HEK293 (cell line): ENCODE data around the gene FCMR.

ENCODE experiments used
- CTCF ChIA-PET: fragments of 350-600 bp; formaldehyde crosslinking; extraction: SDS; loops from one replicate; lab custom pipeline; 2021; ENCODE audit warnings: antibody characterized with exemption; lab: Yijun Ruan, JAX
- POLR2A ChIA-PET: fragments of 300-600 bp; formaldehyde crosslinking; extraction: SDS; loops from one replicate; lab custom pipeline; 2020; ENCODE audit warnings: antibody characterized with exemption, inconsistent platforms; lab: Yijun Ruan, JAX
- H3K27ac ChIP-seq: fragments of 200-500 bp; sonication (Bioruptor generic); 2 replicates; pipeline ENCODE4 v1.5.1; 2014; ENCODE audit warnings: low read depth, low read length, control low read depth, inconsistent platforms; ENCODE audit errors: extremely low read depth
- H3K36me3 ChIP-seq, 2 experiments: fragments of 200-500 bp in 1 of 2; sonication (Bioruptor generic) in 1 of 2; 1 replicate in 1 of 2; 2 replicates in 1 of 2; pipeline ENCODE4 v1.5.1; 2014 to 2017; ENCODE audit warnings: inconsistent platforms in 2 of 2, low read length in 2 of 2; ENCODE audit not compliant: control insufficient read depth in 2 of 2, insufficient read depth in 1 of 2
- H3K4me1 ChIP-seq: fragments of 200-500 bp; sonication (Bioruptor generic); 2 replicates; pipeline ENCODE4 v1.5.1; 2014; ENCODE audit warnings: mild to moderate bottlenecking, low read length, inconsistent platforms; ENCODE audit not compliant: control insufficient read depth, insufficient read depth
- H3K4me3 ChIP-seq: 2 replicates; pipeline ENCODE4 v1.5.1; 2011; ENCODE audit warnings: low read depth, mild to moderate bottlenecking, control low read depth, low read length, moderate library complexity
- H3K9me3 ChIP-seq: fragments of 200-500 bp; sonication (Bioruptor generic); 2 replicates; pipeline ENCODE4 v1.5.1; 2014; ENCODE audit warnings: low read depth, low read length, inconsistent platforms; ENCODE audit not compliant: control insufficient read depth, insufficient read depth
- IKZF3 ChIP-seq: fragments of 450-650 bp; IDR thresholded peaks from 2 replicates; pipeline ENCODE4 v1.5.0; 2018; ENCODE audit warnings: missing biosample characterization, mild to moderate bottlenecking, missing genetic modification characterization, moderate library complexity
- PRDM2 ChIP-seq: fragments of 450-650 bp; formaldehyde crosslinking; IDR thresholded peaks from 2 replicates; pipeline ENCODE4 v1.5.1; 2016; ENCODE audit warnings: missing biosample characterization, missing genetic modification characterization, borderline replicate concordance
- YY1 ChIP-seq: fragments of 450-650 bp; formaldehyde crosslinking; IDR thresholded peaks from 2 replicates; pipeline ENCODE4 v1.5.1; 2018; ENCODE audit warnings: missing biosample characterization, missing genetic modification characterization
- ZNF174 ChIP-seq: fragments of 450-650 bp; formaldehyde crosslinking; IDR thresholded peaks from 2 replicates; pipeline ENCODE4 v1.5.0; 2017; ENCODE audit warnings: missing biosample characterization, mild to moderate bottlenecking, missing genetic modification characterization
- ZNF175 ChIP-seq: fragments of 450-650 bp; formaldehyde crosslinking; IDR thresholded peaks from 2 replicates; pipeline ENCODE4 v1.5.1; 2016; ENCODE audit warnings: missing biosample characterization, missing genetic modification characterization
- ZNF19 ChIP-seq: fragments of 450-650 bp; formaldehyde crosslinking; IDR thresholded peaks from 2 replicates; pipeline ENCODE4; 2016; ENCODE audit warnings: missing biosample characterization, missing genetic modification characterization, low read depth
- ZNF202 ChIP-seq: fragments of 450-650 bp; formaldehyde crosslinking; IDR thresholded peaks from 2 replicates; pipeline ENCODE4 v1.5.1; 2016; ENCODE audit warnings: missing biosample characterization, missing genetic modification characterization, borderline replicate concordance
- ZNF529 ChIP-seq: fragments of 450-650 bp; formaldehyde crosslinking; IDR thresholded peaks from 2 replicates; pipeline ENCODE4 v1.5.1; 2017; ENCODE audit warnings: missing genetic modification characterization, missing biosample characterization; ENCODE audit not compliant: insufficient replicate concordance
- ZNF639 ChIP-seq: fragments of 450-650 bp; formaldehyde crosslinking; IDR thresholded peaks from 2 replicates; pipeline ENCODE4 v1.5.1; 2016; ENCODE audit warnings: missing biosample characterization, missing genetic modification characterization
- ZNF692 ChIP-seq: fragments of 450-650 bp; formaldehyde crosslinking; IDR thresholded peaks from 2 replicates; pipeline ENCODE4 v1.5.1; 2016; ENCODE audit warnings: missing biosample characterization, missing genetic modification characterization
- ZNF747 ChIP-seq: fragments of 450-650 bp; formaldehyde crosslinking; IDR thresholded peaks from 2 replicates; pipeline ENCODE4 v1.5.1; 2016; ENCODE audit warnings: missing biosample characterization, missing genetic modification characterization
- ZSCAN16 ChIP-seq: fragments of 450-650 bp; formaldehyde crosslinking; IDR thresholded peaks from 2 replicates; pipeline ENCODE4 v1.5.1; 2016; ENCODE audit warnings: missing biosample characterization, missing genetic modification characterization
- TF ChIP-seq, protein P1 (sequence below): fragments of 450-650 bp; formaldehyde crosslinking; IDR thresholded peaks from 2 replicates; pipeline ENCODE4 v1.5.1; 2017; ENCODE audit warnings: missing biosample characterization, missing genetic modification characterization
- TF ChIP-seq, protein P2 (sequence below): fragments of 450-650 bp; formaldehyde crosslinking; IDR thresholded peaks from 2 replicates; pipeline ENCODE4 v1.5.1; 2017; ENCODE audit warnings: missing biosample characterization, missing genetic modification characterization

Gene FCMR

GRCh38 chr1:206901944-206902343 is 19.8 kb downstream of the FCMR start:
- no peak overlapping the region for H3K27ac ChIP-seq
- no peaks in the 10 kb centered on the region for H3K36me3 ChIP-seq
- H3K9me3 ChIP-seq, result no peaks in the 10 kb centered on the region
- ChIA-PET CTCF (interaction anchor here (1.5 to 3.4 kb wide), 4 partner anchors 10 to 167 kb away, joined by 3 to 12 read pairs (median 7); partner anchors contain the start of gene IL20), POLR2A (no interaction called here)
- TF ChIP-seq ZNF639 (tag by site-specific recombination) (no peak), ZNF747 (tag by site-specific recombination) (no peak), ZNF529 (tag by site-specific recombination) (no peak)
- no peak overlapping the region for H3K4me3 ChIP-seq
- H3K4me1 ChIP-seq, result no peaks in the 10 kb centered on the region

- TF ChIP-seq PRDM2 (tag by site-specific recombination), result no peak
- TF ChIP-seq IKZF3 (tag by site-specific recombination), result no peak
- TF ChIP-seq, protein P1, sequence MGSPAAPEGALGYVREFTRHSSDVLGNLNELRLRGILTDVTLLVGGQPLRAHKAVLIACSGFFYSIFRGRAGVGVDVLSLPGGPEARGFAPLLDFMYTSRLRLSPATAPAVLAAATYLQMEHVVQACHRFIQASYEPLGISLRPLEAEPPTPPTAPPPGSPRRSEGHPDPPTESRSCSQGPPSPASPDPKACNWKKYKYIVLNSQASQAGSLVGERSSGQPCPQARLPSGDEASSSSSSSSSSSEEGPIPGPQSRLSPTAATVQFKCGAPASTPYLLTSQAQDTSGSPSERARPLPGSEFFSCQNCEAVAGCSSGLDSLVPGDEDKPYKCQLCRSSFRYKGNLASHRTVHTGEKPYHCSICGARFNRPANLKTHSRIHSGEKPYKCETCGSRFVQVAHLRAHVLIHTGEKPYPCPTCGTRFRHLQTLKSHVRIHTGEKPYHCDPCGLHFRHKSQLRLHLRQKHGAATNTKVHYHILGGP (tag by site-specific recombination), result no peak
- no peak for TF ChIP-seq ZNF202 (tag by site-specific recombination)
- TF ChIP-seq ZNF174 (tag by site-specific recombination), result no peak
- TF ChIP-seq ZNF19 (tag by site-specific recombination), result no peak
- no peak for TF ChIP-seq ZSCAN16 (tag by site-specific recombination)
- TF ChIP-seq, protein P2, sequence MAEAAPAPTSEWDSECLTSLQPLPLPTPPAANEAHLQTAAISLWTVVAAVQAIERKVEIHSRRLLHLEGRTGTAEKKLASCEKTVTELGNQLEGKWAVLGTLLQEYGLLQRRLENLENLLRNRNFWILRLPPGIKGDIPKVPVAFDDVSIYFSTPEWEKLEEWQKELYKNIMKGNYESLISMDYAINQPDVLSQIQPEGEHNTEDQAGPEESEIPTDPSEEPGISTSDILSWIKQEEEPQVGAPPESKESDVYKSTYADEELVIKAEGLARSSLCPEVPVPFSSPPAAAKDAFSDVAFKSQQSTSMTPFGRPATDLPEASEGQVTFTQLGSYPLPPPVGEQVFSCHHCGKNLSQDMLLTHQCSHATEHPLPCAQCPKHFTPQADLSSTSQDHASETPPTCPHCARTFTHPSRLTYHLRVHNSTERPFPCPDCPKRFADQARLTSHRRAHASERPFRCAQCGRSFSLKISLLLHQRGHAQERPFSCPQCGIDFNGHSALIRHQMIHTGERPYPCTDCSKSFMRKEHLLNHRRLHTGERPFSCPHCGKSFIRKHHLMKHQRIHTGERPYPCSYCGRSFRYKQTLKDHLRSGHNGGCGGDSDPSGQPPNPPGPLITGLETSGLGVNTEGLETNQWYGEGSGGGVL (tag by site-specific recombination), result no peak
- TF ChIP-seq YY1 (tag by site-specific recombination), result no peak
- no peak for TF ChIP-seq ZNF692 (tag by site-specific recombination)
- TF ChIP-seq ZNF175, result no peak
- TF ChIP-seq, all 188 proteins: peak for 0
- no peak overlapping the region for H3K27ac ChIP-seq
- ChIA-PET POLR2A (no interaction called here), CTCF (interaction anchor here (2.6 to 3.4 kb wide), 2 partner anchors 12 to 35 kb away, joined by 11 to 12 read pairs; partner anchors contain the start of gene IL20)
- no peaks in the 10 kb centered on the region for H3K36me3 ChIP-seq
- no peak overlapping the region for H3K4me3 ChIP-seq
- no peaks in the 10 kb centered on the region; the same call in 1 of the 2 replicates for H3K4me1 ChIP-seq
- H3K9me3 ChIP-seq, result no peaks in the 10 kb centered on the region
Measured at GRCh38 chr1:206900149-206900548, 21.6 kb downstream of the FCMR start.
